ENCODE measurements around the gene FLNB. TPM values are rescaled to one million over a fixed set of nuclear protein-coding genes. Genes with fewer than 3 reads are reported as not detected.

Gene FLNB
- total and polyA plus RNA-seq, 9 of the 15 experiments (the other 6 are each of a cell fraction or from before 2014, with no cell fraction given) = 9.4 to 48.1 (median 25.6) TPM

- intact Hi-C loops (cut with micrococcal nuclease) = no loop called here
- in situ Hi-C loops (cut with MboI) = no loop called here
- H3K9me1 ChIP-seq (ENCODE audit: control insufficient read depth, insufficient read depth, low read length) = no peaks in the 10 kb centered on the region
- peaks cover 32% of the 10 kb centered on the region for H3K36me3 ChIP-seq (ENCODE audit: control insufficient read depth, insufficient read depth, low read length)
- no peaks in the 10 kb centered on the region for H4K20me1 ChIP-seq (replicated peaks; ENCODE audit: control insufficient read depth, insufficient read depth, low read length)
- FAIRE-seq (no peak), DNase-seq (ENCODE audit: extremely low read depth in 1 of 4, low spot score in 3 of 4) (no peak), ATAC-seq (no peak)
- no peak overlapping the region for H3K9ac ChIP-seq (ENCODE audit: insufficient read depth in 1 of 2, low read depth in 2 of 2, low read length in 2 of 2)
- POLR2A ChIA-PET = no interaction called here
- H3K4me3 ChIP-seq = no peak overlapping the region
- H3K79me2 ChIP-seq (ENCODE audit: control insufficient read depth, insufficient read depth, low read length) = peaks cover 6% of the 10 kb centered on the region; the same call in 1 of the 3 replicates
- no peak overlapping the region for H3K4me2 ChIP-seq (ENCODE audit: insufficient read depth, low read length)
- H2AFZ ChIP-seq (ENCODE audit: low read depth, low read length) = no peak overlapping the region
- CTCF ChIA-PET (ENCODE audit: low intra/inter-chr PET ratio) = interaction anchor here (0.6 kb wide), 1 partner anchor 29 kb away, joined by 6 read pairs; no protein-coding TSS in a partner anchor
- H3K27ac ChIP-seq (ENCODE audit: extremely low read depth, low read depth, low read length) = no peak overlapping the region
- H3K9me3 ChIP-seq (replicated peaks; ENCODE audit: control insufficient read depth, insufficient read depth, low read depth, low read length) = no peaks in the 10 kb centered on the region
- TF ChIP-seq NELFE (IDR thresholded peaks at IDR 0.05; ENCODE audit: insufficient read depth, insufficient read length) (no peak), CBFB (CRISPR knock-in tag; IDR thresholded peaks at IDR 0.05) (no peak), ZNF785 (CRISPR knock-in tag; IDR thresholded peaks at IDR 0.05) (no peak)
- no TSS peak for BruUV-seq (replicated peaks)
- WGBS (ENCODE audit: insufficient coverage, low coverage, missing lambda C conversion rate) = 92% methylated on average over 2 of the region's 4 CpGs
- H3K4me1 ChIP-seq (replicated peaks in 1 of 2; ENCODE audit: control insufficient read depth in 2 of 2, insufficient read depth in 2 of 2, low read length in 2 of 2) = peaks cover 3 to 14% of the 10 kb centered on the region in 2 experiments; a peak in 3 of 5 replicates
- no peaks in the 10 kb centered on the region for H3K27me3 ChIP-seq (ENCODE audit: control insufficient read depth in 2 of 2, insufficient read depth in 2 of 2, low read length in 2 of 2)
Measured at GRCh38 chr3:58078610-58079009, 70.4 kb downstream of the FLNB start.

GRCh38 chr3:58079773-58080172 lies 71.6 kb downstream of the FLNB start:
- H2AFZ ChIP-seq (ENCODE audit: low read depth, low read length) = no peak overlapping the region
- H4K20me1 ChIP-seq (replicated peaks; ENCODE audit: control insufficient read depth, insufficient read depth, low read length) = no peaks in the 10 kb centered on the region
- H3K27ac ChIP-seq (ENCODE audit: extremely low read depth, low read depth, low read length) = no peak overlapping the region; the same call in 2 of the 3 replicates
- in situ Hi-C loops (cut with MboI) = no loop called here
- H3K9me3 ChIP-seq (replicated peaks; ENCODE audit: control insufficient read depth, insufficient read depth, low read depth, low read length) = no peaks in the 10 kb centered on the region
- H3K9me1 ChIP-seq (ENCODE audit: control insufficient read depth, insufficient read depth, low read length) = no peaks in the 10 kb centered on the region
- CTCF ChIA-PET (ENCODE audit: low intra/inter-chr PET ratio) = no interaction called here
- H3K36me3 ChIP-seq (ENCODE audit: control insufficient read depth, insufficient read depth, low read length) = peaks cover 33% of the 10 kb centered on the region
- ATAC-seq (no peak), FAIRE-seq (no peak), DNase-seq (ENCODE audit: extremely low read depth in 1 of 4, low spot score in 3 of 4) (no peak)
- H3K4me2 ChIP-seq (ENCODE audit: insufficient read depth, low read length) = no peak overlapping the region
- no peak overlapping the region for H3K9ac ChIP-seq (ENCODE audit: insufficient read depth in 1 of 2, low read depth in 2 of 2, low read length in 2 of 2)
- POLR2A ChIA-PET = interaction anchor here (1.5 kb wide), 1 partner anchor 16 kb away, joined by 3 read pairs; no protein-coding TSS in a partner anchor
- no TSS peak for BruUV-seq (replicated peaks)
- H3K4me1 ChIP-seq (replicated peaks in 1 of 2; ENCODE audit: control insufficient read depth in 2 of 2, insufficient read depth in 2 of 2, low read length in 2 of 2) = peaks cover 7 to 19% of the 10 kb centered on the region in 2 experiments; a peak in 4 of 5 replicates
- 89% methylated on average over 8 of the region's 9 CpGs for WGBS (ENCODE audit: insufficient coverage, low coverage, missing lambda C conversion rate)
- intact Hi-C loops (cut with micrococcal nuclease) = no loop called here
- no peak for TF ChIP-seq POLR2G (IDR thresholded peaks at IDR 0.05; ENCODE audit: low read depth, low read length)
- no peak for TF ChIP-seq NFIX (CRISPR knock-in tag; IDR thresholded peaks at IDR 0.05; ENCODE audit: low read depth)
- TF ChIP-seq ZNF184 (CRISPR knock-in tag; IDR thresholded peaks at IDR 0.05) = no peak
- TF ChIP-seq CCAR2 (IDR thresholded peaks at IDR 0.05; ENCODE audit: low read depth, low read length) = no peak
- TF ChIP-seq KLF16 (IDR thresholded peaks at IDR 0.05) = no peak
- peaks cover 4% of the 10 kb centered on the region; the same call in 2 of the 3 replicates for H3K79me2 ChIP-seq (ENCODE audit: control insufficient read depth, insufficient read depth, low read length)
- no peak overlapping the region for H3K4me3 ChIP-seq
- no peaks in the 10 kb centered on the region for H3K27me3 ChIP-seq (ENCODE audit: control insufficient read depth in 2 of 2, insufficient read depth in 2 of 2, low read length in 2 of 2)

All from K562 (cell line).